H1 (cell line): ENCODE data around the gene GCLC. TPM values are rescaled to one million over a fixed set of nuclear protein-coding genes. Genes with fewer than 3 reads are reported as not detected.

Source experiments
- ASH2L ChIP-seq: fragments of 200-600, 300-600 bp; sonication (generic); IDR thresholded peaks from one replicate; pipeline ENCODE4 v1.7.1; 2017; ENCODE audit warnings: low read length
- BACH1 ChIP-seq: IDR thresholded peaks from 2 replicates; pipeline ENCODE4 v1.6.1; 2012; ENCODE audit warnings: low read length, improper control_type of control experiment
- BRCA1 ChIP-seq: IDR thresholded peaks from 2 replicates; pipeline ENCODE4 v1.6.1; 2012; ENCODE audit warnings: low read depth, low read length, improper control_type of control experiment
- CBX8 ChIP-seq: fragments of 300-800, 300-1000 bp; sonication (generic); IDR thresholded peaks from 2 replicates; pipeline ENCODE4 v1.7.1; 2016; ENCODE audit warnings: low read depth, low read length, borderline replicate concordance
- CEBPB ChIP-seq: IDR thresholded peaks from 2 replicates; pipeline ENCODE4 v1.6.1; 2012; ENCODE audit warnings: low read depth, low read length
- CHD2 ChIP-seq: IDR thresholded peaks from 2 replicates; pipeline ENCODE4 v1.6.1; 2012; ENCODE audit warnings: low read length, improper control_type of control experiment
- EGR1 ChIP-seq: IDR thresholded peaks from 2 replicates; pipeline ENCODE4 v1.6.1; 2011; ENCODE audit warnings: low read depth, low read length, borderline replicate concordance
- EP300 ChIP-seq, 2 experiments: IDR thresholded peaks; 1 replicate in 1 of 2; 2 replicates in 1 of 2; pipeline ENCODE4 v1.6.1; 2011 to 2012; ENCODE audit warnings: low read depth in 2 of 2, low read length in 2 of 2, mild to moderate bottlenecking in 2 of 2, borderline replicate concordance in 1 of 2, inconsistent platforms in 1 of 2, moderate library complexity in 1 of 2
- EZH2 ChIP-seq: fragments of 200-600 bp; sonication (generic); IDR thresholded peaks from 2 replicates; pipeline ENCODE4 v1.7.1; 2012; ENCODE audit warnings: low read depth, mild to moderate bottlenecking, moderate library complexity, low read length, inconsistent platforms; ENCODE audit not compliant: severe bottlenecking
- GTF2F1 ChIP-seq: IDR thresholded peaks from 2 replicates; pipeline ENCODE4 v1.6.1; 2012; ENCODE audit warnings: low read depth, low read length, improper control_type of control experiment, borderline replicate concordance
- KDM4A ChIP-seq: IDR thresholded peaks from one replicate; pipeline ENCODE4 v1.7.1; 2012; ENCODE audit warnings: low read depth, mild to moderate bottlenecking, moderate library complexity, low read length, inconsistent platforms; ENCODE audit not compliant: severe bottlenecking
- KDM5A ChIP-seq: fragments of 200-600 bp; IDR thresholded peaks from 2 replicates; pipeline ENCODE4 v1.7.1; 2012; ENCODE audit warnings: mild to moderate bottlenecking, low read length, inconsistent platforms, mixed read lengths
- RBBP5 ChIP-seq: IDR thresholded peaks from 2 replicates; pipeline ENCODE4 v1.7.1; 2012; ENCODE audit warnings: low read depth, mild to moderate bottlenecking, inconsistent platforms, low read length, moderate library complexity, borderline replicate concordance
- RFX5 ChIP-seq: IDR thresholded peaks from 2 replicates; pipeline ENCODE4 v1.6.1; 2011; ENCODE audit warnings: low read depth, low read length, improper control_type of control experiment, borderline replicate concordance
- RXRA ChIP-seq: IDR thresholded peaks from 2 replicates; pipeline ENCODE4 v1.6.1; 2011; ENCODE audit warnings: low read depth, mild to moderate bottlenecking, low read length, moderate library complexity; ENCODE audit not compliant: insufficient read depth
- SIRT6 ChIP-seq: IDR thresholded peaks from one replicate; pipeline ENCODE4 v1.7.1; 2012; ENCODE audit warnings: low read length, inconsistent platforms
- SIX5 ChIP-seq: IDR thresholded peaks from 2 replicates; pipeline ENCODE4 v1.6.1; 2011; ENCODE audit warnings: mild to moderate bottlenecking, low read depth, low read length
- SP4 ChIP-seq: IDR thresholded peaks from 2 replicates; pipeline ENCODE4 v1.6.1; 2012; ENCODE audit warnings: low read length, inconsistent platforms
- SRF ChIP-seq: IDR thresholded peaks from 2 replicates; pipeline ENCODE4 v1.6.1; 2011; ENCODE audit warnings: mild to moderate bottlenecking, low read depth, low read length, moderate library complexity
- TAF7 ChIP-seq: optimal IDR thresholded peaks from 2 replicates; pipeline ENCODE3; 2011; ENCODE audit warnings: low read depth, mild to moderate bottlenecking, inconsistent platforms, low read length, moderate library complexity, borderline replicate concordance
- YY1 ChIP-seq: IDR thresholded peaks from 2 replicates; pipeline ENCODE4 v1.6.1; 2011; ENCODE audit warnings: low read depth, mild to moderate bottlenecking, low read length
- polyA plus RNA-seq, 7 experiments: library from polyadenylated mRNA; depleted of rRNA in 3 of 7; stranded (reverse) in 5 of 7; unstranded in 2 of 7; fragments of >200 nt in 5 of 7; fragments of 200-250 nt in 2 of 7; gene quantifications; 1 replicate in 5 of 7; 2 replicates in 1 of 7; 4 replicates in 1 of 7; pipeline versions ENCODE4 v1.2.1 to v1.2.3, GENCODE V29; 2011 to 2013; ENCODE audit warnings: missing spikeins in 2 of 7, mixed read lengths in 2 of 7
- total RNA-seq: library from RNA; stranded (reverse); fragmentation: NEBNext Ultra II Directional; extraction: Animal tissue kit (Norgen Biotek cat#: 25700); gene quantifications from 2 replicates; pipeline ENCODE4 v1.2.1, GENCODE V29; 2021
- TF ChIP-seq, protein P1 (sequence below): IDR thresholded peaks from 2 replicates; pipeline ENCODE4 v1.6.1; 2012; ENCODE audit warnings: inconsistent platforms
- TF ChIP-seq, protein P2 (sequence below): IDR thresholded peaks from 2 replicates; pipeline ENCODE4 v1.6.1; 2011; ENCODE audit warnings: low read length, improper control_type of control experiment

GCLC gene
- total and polyA plus RNA-seq, 2 of the 8 experiments (the other 6 are each of a cell fraction or from before 2014, with no cell fraction given): 15.8 to 54.0 TPM

DNA sequence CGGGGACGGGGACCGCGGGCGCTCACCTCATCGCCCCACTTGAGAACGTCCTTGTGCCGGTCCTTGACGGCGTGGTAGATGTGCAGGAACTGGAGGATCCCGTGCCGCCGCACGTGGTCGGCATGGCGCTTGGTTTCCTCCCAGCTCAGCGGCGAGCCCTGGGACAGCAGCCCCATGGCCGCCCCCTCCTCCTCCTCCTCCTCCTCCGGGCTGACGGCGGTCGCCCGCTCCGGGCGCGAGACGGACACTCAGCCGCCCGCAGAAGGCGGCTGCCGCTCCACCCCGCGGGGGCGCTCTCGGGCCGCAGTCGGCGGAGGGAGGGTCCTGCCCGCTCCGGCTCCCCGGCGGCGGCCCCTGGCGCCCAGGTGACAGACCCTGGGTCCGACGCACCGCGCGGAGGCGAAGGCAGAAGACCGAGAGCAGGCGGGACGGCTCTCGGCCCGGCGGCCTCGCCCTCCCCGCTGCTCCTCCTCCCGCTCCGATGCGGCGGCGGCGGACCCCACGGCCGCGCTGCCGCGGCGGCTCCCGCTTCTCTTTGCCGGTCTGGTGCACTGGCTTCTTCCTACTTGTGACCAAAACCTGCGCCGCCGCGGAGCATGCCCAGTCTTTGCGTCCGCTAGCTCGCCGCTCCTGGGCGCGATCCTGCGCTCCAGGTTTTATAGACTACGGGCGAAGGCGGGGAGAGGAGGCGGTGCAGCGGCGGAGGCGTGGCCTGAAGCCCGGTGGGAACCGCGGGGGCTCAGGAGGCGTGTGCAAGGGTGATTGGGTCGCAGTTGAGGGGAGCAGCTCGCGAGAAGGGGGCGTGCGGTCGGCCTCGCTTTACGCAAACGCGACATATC, at the start of gene GCLC (continued):
- TF ChIP-seq BRCA1 (peak; percentile 68), CHD2 (peak; percentile 87), TAF7 (peak; percentile 88), RXRA (no peak), RBBP5 (0 out of 2 replicates have a peak, but pooled peaks have one; percentile 70), ASH2L (peak; percentile 71), EP300 (IDR thresholded peaks at IDR 0.05; ENCODE audit: borderline replicate concordance in 1 of 2, low read depth in 2 of 2, low read length in 2 of 2) (no peak; a peak in 1 of 3 replicates), EGR1 (peak; percentile 75), SRF (no peak), SIRT6 (no peak), KDM4A (peak; percentile 92), RFX5 (peak; percentile 52; the same call in 1 of the 2 replicates), SIX5 (no peak), EZH2 (no peak), KDM5A (no peak), CEBPB (no peak), CBX8 (no peak), BACH1 (peak; percentile 76), SP4 (peak; percentile 87; the same call in 1 of the 2 replicates), YY1 (peak; percentile 71; the same call in 1 of the 2 replicates), GTF2F1 (no peak)
- TF ChIP-seq, protein P1, sequence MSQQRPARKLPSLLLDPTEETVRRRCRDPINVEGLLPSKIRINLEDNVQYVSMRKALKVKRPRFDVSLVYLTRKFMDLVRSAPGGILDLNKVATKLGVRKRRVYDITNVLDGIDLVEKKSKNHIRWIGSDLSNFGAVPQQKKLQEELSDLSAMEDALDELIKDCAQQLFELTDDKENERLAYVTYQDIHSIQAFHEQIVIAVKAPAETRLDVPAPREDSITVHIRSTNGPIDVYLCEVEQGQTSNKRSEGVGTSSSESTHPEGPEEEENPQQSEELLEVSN: peak; percentile 68
- TF ChIP-seq, protein P2, sequence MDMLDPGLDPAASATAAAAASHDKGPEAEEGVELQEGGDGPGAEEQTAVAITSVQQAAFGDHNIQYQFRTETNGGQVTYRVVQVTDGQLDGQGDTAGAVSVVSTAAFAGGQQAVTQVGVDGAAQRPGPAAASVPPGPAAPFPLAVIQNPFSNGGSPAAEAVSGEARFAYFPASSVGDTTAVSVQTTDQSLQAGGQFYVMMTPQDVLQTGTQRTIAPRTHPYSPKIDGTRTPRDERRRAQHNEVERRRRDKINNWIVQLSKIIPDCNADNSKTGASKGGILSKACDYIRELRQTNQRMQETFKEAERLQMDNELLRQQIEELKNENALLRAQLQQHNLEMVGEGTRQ: peak; percentile 24; the same call in 1 of the 2 replicates
